ENCODE results near the gene NDUFB8.

Gene NDUFB8

GRCh38 chr10:100566561-100566960, 36.9 kb upstream of the NDUFB8 start:
- Histone ChIP-seq H3F3A (ENCODE audit: control insufficient read depth, insufficient read depth) (no peaks in the 10 kb centered on the region), H3K4me1 (ENCODE audit: control insufficient read depth, low read length) (peaks cover 3% of the 10 kb centered on the region), H3K36me3 (ENCODE audit: control insufficient read depth, low read length) (no peaks in the 10 kb centered on the region), H3K4me2 (ENCODE audit: low read length) (no peak overlapping the region), H3K9me3 (ENCODE audit: control insufficient read depth, insufficient read depth, low read length) (no peaks in the 10 kb centered on the region), H3K79me2 (ENCODE audit: control insufficient read depth, low read length) (no peaks in the 10 kb centered on the region), H3K4me3 (ENCODE audit: low read length) (no peak overlapping the region), H3K9me2 (replicated peaks; ENCODE audit: control insufficient read depth, low read length) (no peaks in the 10 kb centered on the region), H3K27ac (ENCODE audit: low read depth, low read length) (no peak overlapping the region), H4K20me1 (ENCODE audit: control insufficient read depth, insufficient read depth, low read depth, low read length) (peaks cover 3% of the 10 kb centered on the region; the same call in 1 of the 2 replicates), H3K27me3 (ENCODE audit: control insufficient read depth, low read length) (peaks cover 55% of the 10 kb centered on the region)
- TF ChIP-seq EZH2phosphoT487 (IDR thresholded peaks at IDR 0.05; ENCODE audit: borderline replicate concordance, low read length) (no peak), CTCF (IDR thresholded peaks at IDR 0.05; ENCODE audit: low read depth, low read length, poor library complexity, severe bottlenecking) (no peak)

GRCh38 chr10:100565206-100565985, 35.7 kb upstream of the NDUFB8 start:
- Histone ChIP-seq H3K27me3 (ENCODE audit: control insufficient read depth, low read length) (peaks cover 45% of the 10 kb centered on the region), H3K79me2 (ENCODE audit: control insufficient read depth, low read length) (no peaks in the 10 kb centered on the region), H3K9me3 (ENCODE audit: control insufficient read depth, insufficient read depth, low read length) (no peaks in the 10 kb centered on the region), H3K27ac (ENCODE audit: low read depth, low read length) (no peak overlapping the region), H3K4me3 (ENCODE audit: low read length) (no peak overlapping the region), H3K4me2 (ENCODE audit: low read length) (no peak overlapping the region), H3K4me1 (ENCODE audit: control insufficient read depth, low read length) (peaks cover 5% of the 10 kb centered on the region), H3F3A (ENCODE audit: control insufficient read depth, insufficient read depth) (no peaks in the 10 kb centered on the region), H3K36me3 (ENCODE audit: control insufficient read depth, low read length) (no peaks in the 10 kb centered on the region), H3K9me2 (replicated peaks; ENCODE audit: control insufficient read depth, low read length) (no peaks in the 10 kb centered on the region), H4K20me1 (ENCODE audit: control insufficient read depth, insufficient read depth, low read depth, low read length) (peaks cover 3% of the 10 kb centered on the region; the same call in 1 of the 2 replicates)
- TF ChIP-seq EZH2phosphoT487 (IDR thresholded peaks at IDR 0.05; ENCODE audit: borderline replicate concordance, low read length) (no peak), CTCF (IDR thresholded peaks at IDR 0.05; ENCODE audit: low read depth, low read length, poor library complexity, severe bottlenecking) (no peak)

DNA sequence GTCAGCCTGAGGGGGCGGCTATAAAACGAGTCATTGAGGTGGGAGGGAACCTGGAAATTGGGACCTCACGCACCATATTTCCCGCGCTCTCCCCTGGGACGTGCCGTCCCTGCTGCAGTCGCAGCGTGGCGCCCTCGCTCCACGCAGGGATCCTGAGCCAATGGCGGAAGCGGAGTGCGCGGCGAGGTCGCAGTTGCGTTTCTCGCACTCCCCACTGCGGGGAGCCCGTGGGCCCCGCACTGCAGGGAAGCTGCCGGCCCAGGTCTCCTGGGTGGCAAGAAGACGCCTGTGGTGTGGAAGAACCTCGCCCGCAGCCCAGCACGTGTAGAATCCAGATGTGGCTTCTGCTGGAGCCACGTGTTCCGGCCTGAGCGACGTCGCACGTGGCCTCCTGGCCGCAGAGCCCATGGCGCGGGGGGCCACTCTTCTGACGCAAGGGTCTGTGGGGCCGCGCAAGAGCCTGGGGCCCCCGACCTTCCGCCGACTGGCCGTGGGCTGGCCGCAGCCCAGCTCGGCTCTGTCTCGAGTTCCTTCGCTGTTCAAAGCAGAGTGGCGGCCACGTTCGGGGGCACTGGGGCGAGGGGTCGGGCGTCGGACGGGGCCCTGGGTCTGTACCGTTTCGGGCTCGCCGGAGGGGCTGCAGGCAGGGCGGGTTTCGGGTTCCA, 32.5 kb upstream of the NDUFB8 start:
- no peaks in the 10 kb centered on the region for H3F3A ChIP-seq (ENCODE audit: control insufficient read depth, insufficient read depth)
- H4K20me1 ChIP-seq (ENCODE audit: control insufficient read depth, insufficient read depth, low read depth, low read length), result no peaks in the 10 kb centered on the region; the same call in 1 of the 2 replicates
- H3K36me3 ChIP-seq (ENCODE audit: control insufficient read depth, low read length), result no peaks in the 10 kb centered on the region
- no peak overlapping the region for H3K27ac ChIP-seq (ENCODE audit: low read depth, low read length)
- TF ChIP-seq EZH2phosphoT487 (IDR thresholded peaks at IDR 0.05; ENCODE audit: borderline replicate concordance, low read length) (no peak), CTCF (IDR thresholded peaks at IDR 0.05; ENCODE audit: low read depth, low read length, poor library complexity, severe bottlenecking) (peak; percentile 98)
- H3K4me3 ChIP-seq (ENCODE audit: low read length), result peak overlapping the region; percentile 34
- no peaks in the 10 kb centered on the region for H3K79me2 ChIP-seq (ENCODE audit: control insufficient read depth, low read length)
- no peaks in the 10 kb centered on the region for H3K9me3 ChIP-seq (ENCODE audit: control insufficient read depth, insufficient read depth, low read length)
- peaks cover 18% of the 10 kb centered on the region for H3K27me3 ChIP-seq (ENCODE audit: control insufficient read depth, low read length)
- H3K4me2 ChIP-seq (ENCODE audit: low read length), result peak overlapping the region; percentile 54
- peaks cover 5% of the 10 kb centered on the region for H3K4me1 ChIP-seq (ENCODE audit: control insufficient read depth, low read length)
- no peaks in the 10 kb centered on the region for H3K9me2 ChIP-seq (replicated peaks; ENCODE audit: control insufficient read depth, low read length)

Data from DOHH2 (cell line).